HepG2 (cell line): ENCODE results near the gene ZCCHC10. TPM values are rescaled to one million over a fixed set of nuclear protein-coding genes. Genes with fewer than 3 reads are reported as not detected.
A peak's percentile ranks its signal among the peaks of the same experiment; 100 is the strongest.

Experiments used
- ATRX ChIP-seq: sonication (generic); formaldehyde crosslinking; IDR thresholded peaks from 2 replicates; pipeline ENCODE4 v1.4.0; 2020; ENCODE audit warnings: missing genetic modification reagents, borderline replicate concordance
- GATA4 ChIP-seq: sonication (generic); IDR thresholded peaks from 2 replicates; pipeline ENCODE4 v1.6.1; 2016; ENCODE audit warnings: antibody characterized with exemption, low read depth, borderline replicate concordance
- GTF2F1 ChIP-seq: fragments of 150-350 bp; IDR thresholded peaks from 2 replicates; pipeline ENCODE4 v1.6.1; 2014; ENCODE audit warnings: low read length
- HNF4G ChIP-seq, 2 experiments: sonication (generic) in 1 of 2; formaldehyde crosslinking in 1 of 2; IDR thresholded peaks; 2 replicates each; pipeline versions ENCODE4 v1.4.0 to v1.6.1; 2011 to 2020; ENCODE audit warnings: borderline replicate concordance in 2 of 2, low read depth in 2 of 2, mild to moderate bottlenecking in 2 of 2, low read length in 1 of 2, missing genetic modification reagents in 1 of 2, moderate library complexity in 1 of 2
- HOMEZ ChIP-seq: IDR thresholded peaks from 2 replicates; pipeline ENCODE4 v1.6.1; 2016; ENCODE audit warnings: low read depth
- HOXA9 ChIP-seq: sonication (generic); formaldehyde crosslinking; IDR thresholded peaks from 2 replicates; pipeline ENCODE4 v1.8.1; 2022; ENCODE audit warnings: missing genetic modification reagents, mild to moderate bottlenecking, moderate library complexity, borderline replicate concordance
- MED13 ChIP-seq: sonication (generic); formaldehyde crosslinking; IDR thresholded peaks from 2 replicates; pipeline ENCODE4 v1.5.0; 2020; ENCODE audit warnings: missing genetic modification reagents
- SIX1 ChIP-seq: sonication (generic); formaldehyde crosslinking; IDR thresholded peaks from 2 replicates; pipeline ENCODE4 v1.4.0; 2020; ENCODE audit warnings: missing genetic modification reagents, borderline replicate concordance
- TAF1 ChIP-seq: sonication (generic); formaldehyde crosslinking; IDR thresholded peaks from 2 replicates; pipeline ENCODE4 v1.4.0; 2020; ENCODE audit warnings: missing genetic modification reagents
- TRIM24 ChIP-seq: sonication (generic); formaldehyde crosslinking; IDR thresholded peaks from 2 replicates; pipeline ENCODE4 v1.8.0; 2022; ENCODE audit warnings: mild to moderate bottlenecking, missing genetic modification reagents
- ZNF101 ChIP-seq: sonication (generic); formaldehyde crosslinking; IDR thresholded peaks from 2 replicates; pipeline ENCODE4 v1.4.0; 2020; ENCODE audit warnings: mild to moderate bottlenecking, low read depth, missing genetic modification reagents, borderline replicate concordance
- ZNF280D ChIP-seq: sonication (generic); formaldehyde crosslinking; IDR thresholded peaks from 2 replicates; pipeline ENCODE4 v1.5.1; 2020; ENCODE audit warnings: mild to moderate bottlenecking, missing genetic modification reagents
- ZNF382 ChIP-seq: sonication (generic); formaldehyde crosslinking; IDR thresholded peaks from 2 replicates; pipeline ENCODE4 v1.5.0; 2020; ENCODE audit warnings: missing genetic modification reagents, mild to moderate bottlenecking, borderline replicate concordance
- ZNF432 ChIP-seq: sonication (generic); formaldehyde crosslinking; IDR thresholded peaks from 2 replicates; pipeline ENCODE4 v1.5.0; 2020; ENCODE audit warnings: missing genetic modification reagents, mild to moderate bottlenecking, borderline replicate concordance
- ZNF570 ChIP-seq: sonication (generic); formaldehyde crosslinking; IDR thresholded peaks from 2 replicates; pipeline ENCODE4 v1.4.0; 2020; ENCODE audit warnings: mild to moderate bottlenecking, missing genetic modification reagents, borderline replicate concordance
- ZNF615 ChIP-seq: sonication (generic); formaldehyde crosslinking; IDR thresholded peaks from 2 replicates; pipeline ENCODE4 v1.5.0; 2020; ENCODE audit warnings: mild to moderate bottlenecking, missing genetic modification reagents, borderline replicate concordance
- ZNF674 ChIP-seq: sonication (generic); formaldehyde crosslinking; IDR thresholded peaks from 2 replicates; pipeline ENCODE4 v1.5.0; 2020; ENCODE audit warnings: low read depth, mild to moderate bottlenecking, missing genetic modification reagents
- ZNF740 ChIP-seq: sonication (generic); formaldehyde crosslinking; IDR thresholded peaks from 2 replicates; pipeline ENCODE4 v1.4.0; 2020; ENCODE audit warnings: missing genetic modification reagents
- ZNF766 ChIP-seq: sonication (generic); formaldehyde crosslinking; IDR thresholded peaks from 2 replicates; pipeline ENCODE4 v1.5.0; 2020; ENCODE audit warnings: missing genetic modification reagents, borderline replicate concordance
- polyA plus RNA-seq, 8 experiments: library from polyadenylated mRNA; depleted of rRNA in 3 of 8; stranded (reverse) in 7 of 8; unstranded in 1 of 8; fragments of >200 nt; fragmentation: Illumina TruSeq in 4 of 8; extraction: Trizol in 4 of 8; gene quantifications; 2 replicates each; pipeline versions ENCODE4 v1.2.1 to v1.2.3, GENCODE V29; 2011 to 2016; ENCODE audit warnings: low read depth in 4 of 8, missing spikeins in 1 of 8, mixed read lengths in 1 of 8; ENCODE audit not compliant: insufficient read depth in 1 of 8
- total RNA-seq, 5 experiments: library from RNA; depleted of rRNA; stranded (reverse); fragments of >200 nt; fragmentation: Illumina TruSeq; extraction: Trizol; gene quantifications; 2 replicates each; pipeline ENCODE4 v1.2.3, GENCODE V29; 2016; ENCODE audit warnings: low read depth in 1 of 5
- TF ChIP-seq, protein P1 (sequence below): sonication (generic); formaldehyde crosslinking; IDR thresholded peaks from 2 replicates; pipeline ENCODE4 v1.5.1; 2020; ENCODE audit warnings: missing genetic modification reagents, mild to moderate bottlenecking, borderline replicate concordance

ZCCHC10 gene
- total and polyA plus RNA-seq, 2 of the 13 experiments (the other 11 are each of a cell fraction or from before 2014, with no cell fraction given): 40.7 to 48.2 TPM

- TF ChIP-seq, protein P1, sequence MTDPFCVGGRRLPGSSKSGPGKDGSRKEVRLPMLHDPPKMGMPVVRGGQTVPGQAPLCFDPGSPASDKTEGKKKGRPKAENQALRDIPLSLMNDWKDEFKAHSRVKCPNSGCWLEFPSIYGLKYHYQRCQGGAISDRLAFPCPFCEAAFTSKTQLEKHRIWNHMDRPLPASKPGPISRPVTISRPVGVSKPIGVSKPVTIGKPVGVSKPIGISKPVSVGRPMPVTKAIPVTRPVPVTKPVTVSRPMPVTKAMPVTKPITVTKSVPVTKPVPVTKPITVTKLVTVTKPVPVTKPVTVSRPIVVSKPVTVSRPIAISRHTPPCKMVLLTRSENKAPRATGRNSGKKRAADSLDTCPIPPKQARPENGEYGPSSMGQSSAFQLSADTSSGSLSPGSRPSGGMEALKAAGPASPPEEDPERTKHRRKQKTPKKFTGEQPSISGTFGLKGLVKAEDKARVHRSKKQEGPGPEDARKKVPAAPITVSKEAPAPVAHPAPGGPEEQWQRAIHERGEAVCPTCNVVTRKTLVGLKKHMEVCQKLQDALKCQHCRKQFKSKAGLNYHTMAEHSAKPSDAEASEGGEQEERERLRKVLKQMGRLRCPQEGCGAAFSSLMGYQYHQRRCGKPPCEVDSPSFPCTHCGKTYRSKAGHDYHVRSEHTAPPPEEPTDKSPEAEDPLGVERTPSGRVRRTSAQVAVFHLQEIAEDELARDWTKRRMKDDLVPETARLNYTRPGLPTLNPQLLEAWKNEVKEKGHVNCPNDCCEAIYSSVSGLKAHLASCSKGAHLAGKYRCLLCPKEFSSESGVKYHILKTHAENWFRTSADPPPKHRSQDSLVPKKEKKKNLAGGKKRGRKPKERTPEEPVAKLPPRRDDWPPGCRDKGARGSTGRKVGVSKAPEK (CRISPR knock-in tag): no peak
- no peak for TF ChIP-seq TRIM24 (CRISPR knock-in tag)
- no peak for TF ChIP-seq ZNF432 (CRISPR knock-in tag)
- no peak for TF ChIP-seq ZNF766 (CRISPR knock-in tag)
- 0 out of 2 replicates have a peak, but pooled peaks have one; percentile 21 for TF ChIP-seq ZNF280D (CRISPR knock-in tag)
- TF ChIP-seq MED13 (CRISPR knock-in tag): no peak
- no peak for TF ChIP-seq HOXA9 (CRISPR knock-in tag)
- TF ChIP-seq GATA4: peak; percentile 96
- TF ChIP-seq SIX1 (CRISPR knock-in tag): peak; percentile 65; the same call in 1 of the 2 replicates
- no peak for TF ChIP-seq ZNF382 (CRISPR knock-in tag)
- no peak for TF ChIP-seq ZNF570 (CRISPR knock-in tag)
- TF ChIP-seq HOMEZ: peak; percentile 53; the same call in 1 of the 2 replicates
- no peak for TF ChIP-seq ZNF740 (CRISPR knock-in tag)
- TF ChIP-seq GTF2F1: no peak
- no peak for TF ChIP-seq ZNF615 (CRISPR knock-in tag)
- TF ChIP-seq HNF4G (IDR thresholded peaks at IDR 0.05; ENCODE audit: borderline replicate concordance, low read depth, low read length): peak; percentile 60; the same call in 1 of the 2 replicates
- no peak for TF ChIP-seq HNF4G (CRISPR knock-in tag; IDR thresholded peaks at IDR 0.05; ENCODE audit: borderline replicate concordance, low read depth)
- no peak for TF ChIP-seq ZNF101
- no peak for TF ChIP-seq TAF1 (CRISPR knock-in tag)
- no peak for TF ChIP-seq ATRX
- no peak for TF ChIP-seq ZNF674
Observed at GRCh38 chr5:133049726-133050048, 23.3 kb upstream of the ZCCHC10 start (continued).
